NK-92 treated with Interleukin-12 subunit alpha and Interleukin-12 subunit beta, amount 100 ng/mL, for 24 hours (cell line): ENCODE measurements around the gene SF3A1.
"Not testable (repeated sequence)": the region's sequence is repeated elsewhere in the genome, so short reads cannot be mapped to it uniquely, and the experiment has no call there.

Experiments used
- DNase-seq: peaks from one replicate; lab custom pipeline; 2025; lab: John Stamatoyannopoulos, UW

Gene SF3A1

DNA sequence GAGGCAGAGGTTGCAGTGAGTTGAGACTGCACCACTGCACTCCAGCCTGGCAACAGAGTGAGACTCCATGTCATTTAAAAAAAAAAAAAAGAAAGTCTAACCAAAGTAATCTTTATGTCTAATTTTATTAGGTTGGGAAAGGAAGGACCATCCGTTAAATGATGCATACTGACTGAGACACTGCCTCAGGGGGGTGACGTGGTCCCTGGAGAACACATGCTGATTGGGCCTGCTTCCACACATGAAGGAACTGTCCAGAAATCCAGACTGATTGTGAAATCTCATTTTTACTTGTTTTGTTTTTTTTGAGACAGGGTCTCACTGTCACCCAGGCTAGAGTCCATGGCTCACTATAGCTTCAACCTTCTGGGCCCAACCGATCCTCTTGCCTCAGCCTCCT lies 5.5 kb downstream of the SF3A1 start:
- DNase-seq: no peak

DNA sequence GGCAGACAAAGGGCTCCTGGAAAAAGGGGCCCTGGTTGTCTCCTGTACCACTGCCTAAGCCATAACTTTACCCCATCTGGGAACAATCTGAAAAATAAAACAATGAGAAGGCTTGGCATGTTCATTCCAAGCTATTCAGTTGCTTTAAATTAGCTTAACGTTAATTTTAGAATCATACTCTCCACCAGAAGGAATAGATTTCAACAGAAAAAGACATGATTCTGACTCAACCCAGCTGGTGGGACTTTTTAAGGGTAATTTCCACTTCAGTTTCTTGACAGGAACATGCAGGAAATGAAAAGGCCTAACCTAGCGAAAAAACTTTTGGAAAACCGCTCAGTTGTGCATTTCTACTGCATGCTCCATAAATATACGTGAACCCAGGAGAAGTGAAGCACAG lies 7.9 kb downstream of the SF3A1 start:
- DNase-seq: no peak

DNA sequence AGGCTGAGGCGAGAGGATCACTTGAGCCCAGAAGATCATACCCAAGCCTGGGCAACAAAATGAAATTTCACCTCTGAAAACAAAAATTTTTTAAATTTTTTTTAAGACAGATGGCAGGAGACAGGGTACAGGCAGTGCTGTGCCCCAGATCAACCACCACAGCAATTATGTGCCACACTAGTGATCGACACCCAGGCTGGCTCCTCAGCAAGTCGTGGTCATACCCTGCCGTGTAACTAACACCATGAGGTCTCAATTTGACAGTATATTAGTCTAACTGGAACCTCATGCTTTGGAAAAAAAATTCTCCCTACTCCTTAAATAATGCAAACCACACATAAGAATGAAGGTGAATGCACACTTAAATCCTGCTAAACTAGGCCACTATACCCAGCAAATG lies 8.3 kb downstream of the SF3A1 start:
- DNase-seq: no peak

DNA sequence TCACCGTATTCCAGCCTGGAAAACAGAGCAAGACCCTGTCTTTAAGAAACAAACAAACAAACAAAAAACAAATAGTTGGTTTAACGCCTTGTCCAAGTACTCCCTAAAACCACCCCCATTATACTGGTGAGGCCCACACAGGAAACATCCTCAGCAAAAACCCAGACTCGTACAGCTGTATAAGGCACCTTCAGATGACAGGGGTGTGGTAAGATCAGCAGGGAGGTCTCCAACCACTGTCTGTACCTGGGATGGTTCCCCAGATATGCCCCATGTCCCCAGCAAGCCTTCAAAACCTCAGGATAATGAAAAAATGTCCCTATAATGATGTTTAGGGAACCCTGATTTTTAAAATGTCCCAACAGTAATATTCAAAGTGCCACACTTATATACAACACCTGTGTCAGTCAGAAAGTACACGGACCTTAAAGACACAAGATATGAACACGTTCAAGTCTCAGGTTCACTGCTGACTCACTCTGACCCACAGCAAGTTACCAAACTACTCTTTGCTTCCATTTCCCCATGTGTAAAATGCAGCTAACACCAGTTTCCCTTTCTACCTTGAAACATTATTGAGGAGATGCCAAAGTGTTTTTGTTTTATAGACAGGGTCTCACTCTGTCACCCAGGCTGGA lies 9.3 kb downstream of the SF3A1 start:
- no peak for DNase-seq

DNA sequence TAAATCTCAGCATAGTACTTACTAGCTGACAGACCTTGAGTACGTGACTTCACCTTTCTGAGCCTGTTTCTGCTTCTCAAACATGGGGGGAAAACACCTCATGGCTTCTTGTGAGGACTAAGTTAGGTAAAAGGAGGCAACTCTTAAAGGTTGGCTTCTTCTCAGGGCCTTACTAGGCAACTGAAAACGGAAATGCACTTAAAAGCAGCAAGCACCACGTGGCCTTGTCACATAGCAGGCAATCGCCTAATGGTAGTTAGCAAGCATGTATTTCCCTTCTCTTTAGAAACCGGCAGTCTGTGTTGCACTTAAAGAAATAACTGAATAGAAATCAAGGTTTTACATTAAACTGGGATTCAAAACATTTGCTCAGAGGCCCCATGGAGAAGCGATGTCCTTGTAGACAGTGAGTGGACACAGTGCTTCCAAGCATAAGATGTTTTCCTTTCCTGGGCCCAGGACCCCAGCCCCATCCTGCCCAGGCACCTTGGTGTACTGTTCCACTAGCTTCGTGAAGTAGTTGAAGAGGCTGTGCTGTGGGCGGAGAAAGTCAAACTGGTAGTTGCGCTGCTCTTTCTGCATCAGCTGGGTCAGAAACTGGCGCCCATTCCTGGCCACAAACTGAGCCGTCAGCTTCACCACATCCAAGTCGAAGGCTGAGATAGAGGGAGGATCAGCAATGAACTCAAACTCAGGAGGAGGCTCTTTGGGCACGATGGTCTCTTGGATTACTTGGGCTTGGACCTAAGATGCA lies 12.1 kb downstream of the SF3A1 start:
- no peak for DNase-seq

DNA sequence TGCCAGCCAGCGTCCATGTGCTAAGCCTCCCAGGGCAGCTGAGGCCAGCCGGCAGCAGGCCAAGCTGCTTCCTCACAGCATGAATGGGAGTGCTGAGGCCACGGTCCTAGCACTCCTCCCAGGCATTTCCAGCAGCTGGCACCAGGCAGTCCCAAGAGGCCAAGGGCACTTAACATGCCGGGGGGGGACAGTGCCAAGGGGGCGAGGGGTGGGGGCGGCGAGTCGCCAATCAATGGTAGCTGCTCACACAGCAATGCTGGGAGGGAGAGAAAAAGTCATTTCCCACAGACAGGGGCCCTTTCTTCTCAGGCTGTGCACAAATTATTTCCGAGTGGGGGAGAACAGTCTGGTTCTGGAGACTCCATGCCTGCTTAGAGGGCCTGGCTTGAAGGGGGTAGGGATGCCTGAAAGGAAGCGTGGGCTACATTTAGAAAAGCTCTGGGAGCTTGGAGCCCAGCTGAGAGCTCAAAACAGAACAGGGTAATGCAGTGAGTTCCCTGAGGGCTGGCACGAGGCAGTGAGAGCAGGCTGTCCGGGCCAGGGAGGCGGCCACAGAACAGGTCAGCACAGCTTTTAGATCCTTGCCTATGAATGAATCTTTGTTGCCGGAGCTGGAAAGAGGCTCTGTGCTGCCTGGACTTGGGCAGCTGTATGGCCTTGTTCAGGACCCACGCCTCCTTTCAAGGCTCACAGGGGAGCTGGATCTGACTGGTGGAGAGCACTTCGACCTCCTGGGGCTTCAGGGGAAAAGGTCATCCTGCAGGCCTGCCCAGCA lies 15.6 kb downstream of the SF3A1 start:
- no peak for DNase-seq

DNA sequence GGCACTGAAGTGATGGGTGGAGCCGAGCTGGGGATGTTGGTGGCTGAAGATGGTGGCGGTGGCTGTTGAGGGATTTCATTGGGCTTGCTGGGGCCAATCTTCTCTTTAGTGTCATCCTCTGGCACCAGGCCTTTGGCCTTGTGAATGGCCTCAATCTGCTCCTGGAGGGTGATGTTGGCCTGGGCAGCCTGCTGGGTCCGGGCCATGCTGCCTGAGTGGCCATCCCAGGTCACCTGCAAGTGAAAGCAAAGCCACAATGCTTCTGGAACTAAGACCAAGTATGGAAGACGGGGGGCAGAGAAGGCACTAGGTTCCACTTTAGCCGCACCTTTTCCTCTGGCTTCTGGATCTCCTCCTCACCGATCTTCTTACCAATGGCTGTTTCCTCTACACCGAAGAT lies 17.9 kb downstream of the SF3A1 start:
- DNase-seq: no peak

DNA sequence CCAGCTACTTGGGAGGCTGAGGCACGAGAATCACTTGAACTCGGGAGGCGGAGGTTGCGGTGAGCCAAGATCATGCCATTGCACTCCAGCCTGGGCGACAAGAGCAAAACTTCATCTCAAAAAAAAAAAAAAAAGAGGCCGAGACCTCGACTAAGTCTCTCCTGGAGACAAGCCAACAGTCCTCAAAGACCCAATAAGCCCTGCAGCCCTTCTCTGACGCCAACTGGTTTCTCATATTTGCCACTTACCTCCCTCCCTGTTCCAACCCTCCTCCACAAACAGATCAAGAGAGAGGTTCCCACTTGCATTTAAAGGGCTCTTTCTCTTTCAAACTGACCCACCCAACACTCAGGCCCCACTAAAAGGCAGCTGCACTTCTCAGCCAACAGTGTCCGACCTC lies 18.4 kb downstream of the SF3A1 start:
- DNase-seq: not testable (repeated sequence)

DNA sequence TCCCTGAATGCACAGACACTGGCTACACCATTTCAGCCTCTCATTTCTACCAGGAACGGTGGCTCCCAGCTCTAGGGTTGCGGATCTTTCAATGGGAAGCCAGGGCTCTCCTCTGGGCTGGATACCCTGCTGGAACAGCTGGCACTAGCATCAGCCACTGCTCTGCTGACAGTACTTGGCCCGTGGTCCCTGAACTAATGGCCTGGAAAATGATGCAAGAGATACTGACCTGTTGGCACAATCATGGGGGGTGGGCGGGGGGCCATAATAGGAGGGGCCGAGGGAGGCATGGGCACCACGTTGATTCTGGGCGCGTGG lies 19.3 kb downstream of the SF3A1 start:
- DNase-seq: no peak

DNA sequence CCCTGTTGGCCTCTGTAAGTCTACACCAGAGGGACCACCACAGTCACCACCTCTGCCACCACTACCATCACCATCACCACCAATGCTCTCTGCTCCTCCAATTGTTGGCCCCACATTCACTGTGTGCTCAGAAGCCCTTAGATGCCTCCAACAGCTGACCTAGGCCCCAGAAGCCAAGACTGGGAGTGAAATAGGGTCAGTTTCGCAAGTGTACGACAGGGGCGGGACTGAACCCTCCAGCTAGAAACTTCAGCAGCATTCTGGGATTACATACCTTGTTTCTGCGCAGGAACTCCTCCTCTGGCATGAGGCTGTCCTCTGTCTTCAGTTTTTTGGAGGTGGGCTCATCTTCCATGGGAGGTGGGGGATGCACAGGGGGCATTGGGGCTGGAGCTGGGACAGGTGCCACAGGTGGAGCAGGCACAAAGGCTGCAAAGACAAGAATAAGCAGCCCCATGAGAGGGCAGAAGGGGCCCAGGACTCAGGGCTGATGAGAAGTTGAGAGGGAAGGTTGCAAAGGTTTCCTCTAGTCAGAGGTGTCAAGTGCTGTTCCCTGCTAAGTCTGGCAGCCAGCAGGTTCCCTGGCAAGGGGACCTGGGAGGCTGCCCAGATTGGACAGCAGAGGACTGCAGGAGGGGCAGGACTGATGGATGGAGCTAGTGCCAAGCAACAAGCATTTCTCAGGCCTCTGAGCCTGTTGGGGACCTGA lies 19.8 kb downstream of the SF3A1 start:
- no peak for DNase-seq

DNA sequence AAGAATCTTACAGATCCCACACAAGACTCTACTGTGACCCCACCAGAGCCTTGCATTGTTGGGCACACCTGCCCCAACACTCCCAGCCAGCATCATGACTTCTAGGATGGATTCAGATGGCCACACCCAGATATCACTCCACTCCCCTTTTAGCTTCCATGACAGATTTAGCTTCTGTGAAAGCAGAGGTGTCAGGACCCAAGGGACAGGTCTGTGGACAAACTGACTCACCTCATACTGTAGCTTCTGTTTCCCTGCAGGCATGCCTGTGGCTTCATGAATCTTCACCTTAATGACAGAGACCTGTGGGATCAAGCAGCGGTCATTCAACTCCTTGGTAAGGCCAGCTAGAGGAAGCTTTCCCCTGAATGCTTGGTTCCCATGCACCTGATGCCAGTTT lies 21.5 kb downstream of the SF3A1 start:
- no peak for DNase-seq

DNA sequence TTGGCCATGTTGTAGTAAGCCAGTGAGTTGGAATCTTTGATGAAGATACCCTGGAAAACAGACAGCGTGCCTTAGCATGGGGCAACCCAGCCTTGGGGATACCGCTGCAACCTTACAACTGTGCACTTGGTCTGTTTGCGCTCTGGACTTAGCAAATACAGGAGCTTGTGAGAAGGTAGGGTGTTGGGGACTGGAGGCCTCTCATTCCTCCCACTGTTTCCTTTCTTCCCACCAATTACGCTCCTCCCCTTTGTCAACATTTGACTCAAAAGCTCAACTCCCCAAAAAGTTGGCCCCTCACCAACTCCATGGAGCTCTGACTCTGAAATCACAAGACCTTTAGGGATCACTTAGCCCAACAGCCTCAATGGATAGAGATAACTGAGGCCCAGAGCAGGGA lies 22.0 kb downstream of the SF3A1 start:
- no peak for DNase-seq

DNA sequence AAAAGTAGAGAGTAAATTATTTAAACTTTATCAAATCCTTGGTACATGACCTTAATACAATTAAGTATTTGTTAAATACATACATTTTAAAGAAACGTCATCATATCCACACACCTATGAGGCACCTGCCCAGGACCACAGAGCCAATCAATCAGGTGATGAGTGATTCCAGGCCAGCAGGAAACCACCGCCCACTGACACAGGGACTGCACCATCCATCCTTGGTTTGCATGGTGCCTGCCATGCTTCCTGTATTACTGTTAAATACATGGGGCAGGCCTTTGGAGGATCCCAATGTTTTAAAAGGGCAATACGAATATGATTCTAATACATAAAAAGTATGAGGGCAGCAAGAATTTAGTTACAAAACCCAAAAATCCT lies 23.0 kb downstream of the SF3A1 start:
- no peak for DNase-seq

DNA sequence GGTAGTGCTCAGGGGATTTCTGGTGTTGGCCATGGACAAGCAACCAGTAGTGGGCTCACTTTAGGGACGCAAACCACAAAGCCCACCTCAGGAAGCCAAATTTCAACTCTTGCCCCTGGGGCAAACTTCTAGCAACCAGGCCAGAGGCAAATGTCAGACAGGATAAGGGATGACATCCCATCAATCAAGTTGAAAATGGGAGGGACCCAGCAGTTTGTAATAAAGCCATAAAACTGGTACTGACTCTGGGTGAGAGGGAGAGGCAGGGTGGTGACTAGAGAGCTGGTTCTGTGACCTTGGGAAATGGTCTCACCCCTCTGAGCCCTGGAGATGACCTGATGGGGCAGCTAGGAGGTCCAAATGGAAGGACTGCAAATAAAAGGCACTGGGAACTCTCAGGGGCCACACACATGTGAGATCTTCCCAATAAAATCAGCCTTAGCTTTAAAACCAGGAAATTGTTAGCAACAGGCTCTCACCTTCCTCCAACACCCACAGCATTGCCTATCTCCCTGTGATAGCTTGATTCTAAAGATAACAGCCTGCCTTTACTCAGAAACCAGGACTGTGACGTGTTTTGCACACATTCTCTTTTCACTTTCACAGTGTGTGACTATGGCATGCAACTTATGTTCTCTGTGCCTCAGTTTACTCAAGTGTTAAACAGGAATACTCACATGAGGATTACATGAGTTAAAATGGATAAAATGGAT lies 23.5 kb downstream of the SF3A1 start:
- no peak for DNase-seq

DNA sequence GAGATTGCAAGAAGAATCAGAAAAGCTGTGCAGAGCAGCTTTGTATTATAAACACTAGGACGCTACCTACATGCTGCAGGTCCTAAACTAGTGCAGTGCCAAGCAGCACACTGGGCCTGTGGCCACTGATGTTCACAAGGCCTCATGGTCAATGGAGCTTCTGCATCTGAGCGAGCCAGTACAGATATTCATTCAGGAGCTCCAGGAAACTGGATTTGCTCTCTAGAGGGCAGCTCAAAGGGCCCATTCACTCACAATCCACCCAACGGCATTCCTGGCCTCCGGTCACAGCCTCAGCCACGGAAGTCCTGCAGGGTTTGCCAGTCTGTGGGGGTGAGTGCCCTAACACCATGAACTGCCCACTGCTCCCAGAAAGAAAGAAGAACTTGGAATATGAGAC lies 24.1 kb downstream of the SF3A1 start:
- no peak for DNase-seq

DNA sequence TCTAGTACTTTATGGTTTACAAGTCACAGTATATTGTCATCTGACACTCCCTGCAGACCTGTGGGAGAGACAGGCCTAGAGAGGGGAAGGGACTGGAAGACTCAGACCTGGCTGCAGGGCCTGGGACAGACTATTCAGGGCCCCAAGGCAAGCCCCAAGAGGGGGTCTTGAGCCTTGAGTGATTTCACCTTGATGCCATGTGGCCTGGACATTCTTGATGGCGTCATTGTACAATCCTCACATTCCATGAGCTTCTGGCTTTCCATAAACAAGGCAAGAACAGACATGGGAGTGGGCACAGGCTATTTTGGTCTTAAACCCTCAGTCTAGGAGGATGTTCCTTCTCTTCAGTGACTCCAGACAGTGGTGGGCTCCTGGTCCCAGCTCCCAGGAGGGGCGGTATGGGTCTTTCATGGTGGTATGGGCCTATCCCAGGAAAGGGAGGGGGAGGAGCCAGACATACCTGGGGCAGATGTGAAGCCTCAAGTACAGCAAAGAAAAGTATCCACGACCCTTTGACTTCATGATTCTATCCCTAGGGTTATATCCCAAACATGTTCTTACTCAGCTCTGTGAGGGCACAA lies 28.1 kb downstream of the SF3A1 start:
- DNase-seq: no peak

DNA sequence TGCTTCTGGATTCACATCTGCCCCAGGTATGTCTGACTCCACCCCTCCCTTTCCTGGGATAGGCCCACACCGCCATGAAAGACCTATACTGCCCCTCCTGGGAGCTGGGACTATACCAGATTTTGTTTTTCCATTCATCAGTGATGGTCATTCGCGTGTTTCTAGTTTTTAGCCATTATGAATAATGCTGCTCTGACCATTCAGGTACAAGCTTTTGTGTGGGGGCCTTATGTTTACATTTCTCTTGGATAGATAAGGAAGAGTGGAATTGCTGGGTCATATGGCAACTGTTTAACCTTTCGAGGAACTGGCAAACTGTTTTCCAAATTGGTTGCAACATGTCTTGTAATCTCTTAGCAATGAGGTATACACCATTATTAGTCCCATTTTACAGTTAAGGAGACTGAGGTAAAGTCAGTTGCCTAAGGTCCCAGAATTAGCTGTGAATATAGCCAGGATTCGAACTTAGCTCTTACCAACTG lies 28.8 kb downstream of the SF3A1 start:
- no peak for DNase-seq

DNA sequence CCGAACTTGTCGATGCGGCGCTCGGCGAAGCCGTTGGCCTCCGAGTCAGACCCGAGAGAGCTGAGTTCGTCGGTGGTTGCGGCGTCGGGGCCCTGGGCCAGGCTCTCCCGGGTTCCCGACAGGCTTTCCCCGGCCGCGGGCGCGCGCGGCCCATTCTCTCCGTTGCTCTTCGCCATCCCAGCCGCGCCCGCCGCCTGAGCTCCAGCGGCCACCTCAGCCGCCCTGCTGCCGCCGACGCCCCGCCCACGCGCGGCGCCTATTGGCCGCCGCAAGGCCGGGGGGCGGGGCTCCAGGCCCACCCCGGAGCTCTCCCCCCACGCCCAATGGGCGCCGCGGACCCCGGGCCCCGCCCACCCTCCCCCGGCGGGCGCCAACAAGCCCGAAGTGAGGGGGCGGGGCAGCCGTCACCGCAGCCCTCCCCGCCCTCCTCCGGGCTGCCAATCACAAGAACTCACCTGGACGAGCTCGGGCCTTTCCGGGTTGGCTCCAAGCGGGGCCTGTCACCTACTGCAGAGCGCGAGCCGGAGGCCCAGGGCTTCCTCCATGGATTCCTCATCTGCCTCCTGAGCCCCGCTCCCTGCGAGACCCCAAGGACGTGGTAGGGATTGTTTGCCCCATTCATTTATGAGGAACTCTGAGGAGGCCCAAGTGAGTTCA lies 29.9 kb downstream of the SF3A1 start, which contains the start of gene TBC1D10A:
Gene TBC1D10A (minus strand): TSS at position 236 of the 657 bp plus-strand sequence. CDS start 60 bp downstream, at position 176.
- DNase-seq: peak; percentile 83

DNA sequence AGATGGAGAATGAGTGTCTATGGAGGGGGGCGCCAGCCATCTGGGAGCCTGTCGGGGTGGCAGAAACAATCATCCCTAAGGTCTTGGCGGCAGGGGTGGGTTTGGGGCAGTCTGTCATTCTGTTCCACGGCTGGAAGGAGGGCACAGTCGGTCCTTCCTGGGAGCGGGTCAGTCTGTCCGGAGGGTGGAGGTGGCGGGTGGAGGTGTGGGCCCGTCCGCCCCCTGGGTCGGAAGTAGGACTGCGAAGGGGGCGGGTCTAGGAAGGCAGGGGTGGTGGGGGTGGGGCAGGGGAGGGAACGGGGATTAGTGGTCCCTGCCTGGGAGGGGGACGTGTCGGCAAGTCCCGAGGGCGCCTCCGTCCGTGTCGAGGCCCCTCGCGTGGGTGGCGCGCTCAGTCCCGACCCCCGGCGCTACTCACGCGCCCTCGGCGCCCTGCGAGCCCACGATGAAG lies 30.4 kb downstream of the SF3A1 start:
- peak; percentile 50 for DNase-seq

DNA sequence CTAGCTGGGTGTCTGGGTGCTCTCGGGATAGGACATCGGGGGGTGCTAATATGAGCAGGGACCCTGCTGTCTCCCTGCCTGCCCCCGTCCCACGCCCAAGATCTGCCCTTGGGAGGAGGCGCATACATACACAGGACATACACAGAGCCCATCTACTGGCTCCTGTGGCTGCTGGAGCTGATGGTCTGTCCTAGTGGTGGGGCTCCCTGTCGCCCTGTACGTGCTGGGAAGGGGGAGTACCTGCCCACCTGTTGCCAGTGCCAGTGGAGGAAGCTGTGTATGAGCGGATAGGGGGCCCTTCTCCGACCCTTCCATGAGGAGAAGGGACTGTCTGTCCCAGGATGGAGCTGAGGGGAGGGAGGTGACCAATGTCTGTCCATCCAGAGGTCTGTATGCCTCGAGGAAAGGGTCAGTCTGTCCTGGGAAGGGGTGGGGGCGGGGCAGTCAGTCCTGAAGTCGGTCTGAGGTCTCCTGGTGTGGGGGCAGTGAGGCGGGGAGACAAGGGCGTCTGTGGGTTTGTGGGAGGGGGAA lies 30.9 kb downstream of the SF3A1 start:
- DNase-seq: no peak
